Nephron (organoid): ENCODE data around the gene TMEM69.

Experiments used
- H3K27ac Mint-ChIP-seq, 3 experiments: 2 replicates each; pipeline ENCODE4 v1.8.0; 2020; ENCODE audit warnings: mixed read lengths in 3 of 3, mild to moderate bottlenecking in 2 of 3, moderate library complexity in 1 of 3
- H3K27me3 Mint-ChIP-seq: 2 replicates; pipeline ENCODE4 v1.8.0; 2021; ENCODE audit warnings: low read depth, mild to moderate bottlenecking, moderate library complexity, mixed read lengths
- H3K36me3 Mint-ChIP-seq: 2 replicates; pipeline ENCODE4 v1.8.0; 2020; ENCODE audit warnings: low read depth, mixed read lengths
- H3K4me1 Mint-ChIP-seq: 2 replicates; pipeline ENCODE4 v1.8.0; 2020; ENCODE audit warnings: mixed read lengths
- H3K4me3 Mint-ChIP-seq, 3 experiments: 2 replicates each; pipeline ENCODE4 v1.8.0; 2020; ENCODE audit warnings: mild to moderate bottlenecking in 3 of 3, mixed read lengths in 3 of 3, moderate library complexity in 2 of 3
- H3K9me3 Mint-ChIP-seq: 2 replicates; pipeline ENCODE4 v1.8.0; 2020; ENCODE audit warnings: mixed read lengths
- TF ChIP-seq, protein P1 (sequence below), 3 experiments: fragments of 200-600 bp; sonication (generic); IDR thresholded peaks; one replicate each; pipeline ENCODE4 v1.5.0; 2021; ENCODE audit warnings: antibody characterized with exemption in 3 of 3; ENCODE audit not compliant: unreplicated experiment in 3 of 3

TMEM69 gene

DNA sequence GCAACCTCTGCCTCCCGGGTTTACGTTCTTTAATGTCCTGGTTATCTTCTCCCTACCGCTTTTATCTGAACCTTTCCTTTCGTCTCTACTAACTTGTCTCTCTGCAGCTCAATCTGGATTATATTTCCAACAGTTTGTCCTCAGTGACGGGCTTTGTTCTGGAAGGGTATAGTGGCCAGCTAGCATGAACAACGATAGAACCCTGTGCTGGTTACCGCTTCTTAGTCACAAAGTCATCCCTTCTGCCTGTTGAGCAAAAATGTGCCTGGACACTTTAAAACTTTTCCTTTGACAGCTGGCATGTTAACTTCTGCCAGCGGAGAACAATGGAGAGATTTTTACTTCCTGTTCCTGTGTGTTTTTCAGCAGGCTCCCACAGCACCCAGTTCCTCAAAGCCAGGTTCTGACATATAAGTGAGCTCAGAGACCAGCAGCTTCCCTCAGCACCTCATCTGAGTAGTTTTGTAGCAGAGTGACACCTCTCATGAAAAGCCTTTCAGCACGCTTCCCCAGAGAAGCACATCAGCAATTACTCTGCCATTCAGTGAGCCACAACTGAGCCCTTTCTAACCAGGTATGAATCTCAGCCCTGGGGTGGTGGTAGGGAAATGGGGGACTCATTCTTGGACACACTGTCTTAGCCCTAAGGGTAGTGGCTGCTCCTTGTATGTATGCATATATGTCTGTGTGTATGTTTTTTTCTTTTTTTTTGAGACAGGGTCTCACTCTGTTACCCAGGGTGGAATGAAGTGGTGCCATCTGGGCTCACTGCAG lies 40.5 kb upstream of the TMEM69 start:
- Mint-ChIP-seq H3K9me3 (no peaks in the 10 kb centered on the region), H3K4me1 (no peaks in the 10 kb centered on the region), H3K36me3 (peaks cover 68% of the 10 kb centered on the region)

DNA sequence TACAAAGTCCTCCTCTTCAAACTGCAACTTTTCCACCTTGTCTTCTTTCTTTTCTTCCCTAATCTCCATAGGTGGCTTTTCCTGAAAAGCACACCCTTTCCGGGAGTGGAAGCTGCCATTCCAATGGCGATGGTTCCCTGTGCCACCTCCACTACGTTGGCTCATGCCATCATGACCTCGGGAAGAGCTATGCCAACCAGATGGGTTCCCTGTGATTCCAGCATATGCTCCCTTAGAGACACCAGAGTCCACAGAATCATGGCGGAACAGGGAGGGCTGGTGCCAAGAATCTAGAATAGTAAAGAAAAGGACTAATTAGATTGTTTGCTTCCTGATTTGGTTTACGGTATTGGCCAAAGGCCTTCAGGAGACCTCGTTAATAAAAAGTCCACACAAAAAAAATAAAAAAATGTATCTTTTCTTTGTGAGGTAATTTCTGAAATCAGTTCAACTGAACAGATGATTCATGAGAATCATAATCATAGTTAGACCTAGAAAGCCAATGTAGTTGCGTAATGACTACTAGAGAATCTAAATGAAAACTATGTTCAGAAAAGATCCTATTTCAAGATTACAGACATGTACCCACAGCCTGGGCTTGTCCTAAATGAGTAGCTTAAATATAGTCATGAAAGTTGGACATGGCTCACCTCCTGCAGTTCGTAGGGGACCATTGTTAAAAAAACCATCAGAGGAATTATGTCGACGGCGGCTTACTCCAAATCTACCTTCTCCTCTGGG lies 33.3 kb upstream of the TMEM69 start:
- Mint-ChIP-seq H3K27me3 (no peaks in the 10 kb centered on the region), H3K9me3 (no peaks in the 10 kb centered on the region), H3K27ac (no peak overlapping the region), H3K4me1 (no peaks in the 10 kb centered on the region), H3K36me3 (peaks cover 89% of the 10 kb centered on the region), H3K4me3 (no peak overlapping the region)
- TF ChIP-seq, protein P1, sequence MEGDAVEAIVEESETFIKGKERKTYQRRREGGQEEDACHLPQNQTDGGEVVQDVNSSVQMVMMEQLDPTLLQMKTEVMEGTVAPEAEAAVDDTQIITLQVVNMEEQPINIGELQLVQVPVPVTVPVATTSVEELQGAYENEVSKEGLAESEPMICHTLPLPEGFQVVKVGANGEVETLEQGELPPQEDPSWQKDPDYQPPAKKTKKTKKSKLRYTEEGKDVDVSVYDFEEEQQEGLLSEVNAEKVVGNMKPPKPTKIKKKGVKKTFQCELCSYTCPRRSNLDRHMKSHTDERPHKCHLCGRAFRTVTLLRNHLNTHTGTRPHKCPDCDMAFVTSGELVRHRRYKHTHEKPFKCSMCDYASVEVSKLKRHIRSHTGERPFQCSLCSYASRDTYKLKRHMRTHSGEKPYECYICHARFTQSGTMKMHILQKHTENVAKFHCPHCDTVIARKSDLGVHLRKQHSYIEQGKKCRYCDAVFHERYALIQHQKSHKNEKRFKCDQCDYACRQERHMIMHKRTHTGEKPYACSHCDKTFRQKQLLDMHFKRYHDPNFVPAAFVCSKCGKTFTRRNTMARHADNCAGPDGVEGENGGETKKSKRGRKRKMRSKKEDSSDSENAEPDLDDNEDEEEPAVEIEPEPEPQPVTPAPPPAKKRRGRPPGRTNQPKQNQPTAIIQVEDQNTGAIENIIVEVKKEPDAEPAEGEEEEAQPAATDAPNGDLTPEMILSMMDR (IDR thresholded peaks at IDR 0.05; ENCODE audit: unreplicated experiment in 3 of 3) = no peak

More for the DNA sequence above, 40.5 kb upstream of the TMEM69 start:
- Mint-ChIP-seq H3K4me3 (no peak overlapping the region), H3K27ac (no peak overlapping the region), H3K27me3 (no peaks in the 10 kb centered on the region)
- TF ChIP-seq, protein P1 (IDR thresholded peaks at IDR 0.05; ENCODE audit: unreplicated experiment in 3 of 3) = no peak

DNA sequence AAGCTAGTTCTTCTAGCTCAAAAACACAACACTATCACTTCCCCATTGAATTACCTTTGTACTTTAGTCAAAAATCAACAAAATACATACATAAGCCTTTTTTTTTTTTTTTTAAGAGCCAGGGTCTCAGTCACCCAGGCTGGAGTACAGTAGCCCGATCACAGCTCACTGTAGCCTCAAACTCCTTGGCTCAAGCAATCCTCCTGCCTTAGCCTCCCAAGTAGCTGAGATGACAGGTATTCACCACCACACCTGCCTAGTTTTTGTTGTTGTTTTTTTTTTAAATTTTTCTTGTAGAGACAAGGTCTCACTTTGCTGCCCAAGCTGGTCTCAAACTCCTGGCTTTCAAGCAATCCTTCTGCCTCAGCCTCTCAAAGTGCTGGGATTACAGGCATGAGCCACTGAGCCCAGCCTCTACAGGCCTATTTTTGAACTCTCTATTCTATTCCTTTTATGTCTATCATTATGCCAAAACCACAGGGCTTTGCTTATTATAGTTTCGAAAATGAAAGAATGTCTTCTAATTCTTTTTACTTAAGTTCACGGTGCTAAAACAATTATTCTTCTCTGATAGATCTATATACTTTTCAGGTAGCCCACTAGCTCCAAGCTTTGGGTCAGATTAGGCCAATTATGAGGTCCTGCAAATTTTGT lies 31.3 kb upstream of the TMEM69 start:
- H3K27ac Mint-ChIP-seq = no peak overlapping the region
- no peaks in the 10 kb centered on the region for H3K27me3 Mint-ChIP-seq
- peaks cover 83% of the 10 kb centered on the region for H3K36me3 Mint-ChIP-seq
- no peaks in the 10 kb centered on the region for H3K9me3 Mint-ChIP-seq
- TF ChIP-seq, protein P1 (IDR thresholded peaks at IDR 0.05; ENCODE audit: unreplicated experiment in 3 of 3) = no peak
- no peak overlapping the region for H3K4me3 Mint-ChIP-seq
- no peaks in the 10 kb centered on the region for H3K4me1 Mint-ChIP-seq

DNA sequence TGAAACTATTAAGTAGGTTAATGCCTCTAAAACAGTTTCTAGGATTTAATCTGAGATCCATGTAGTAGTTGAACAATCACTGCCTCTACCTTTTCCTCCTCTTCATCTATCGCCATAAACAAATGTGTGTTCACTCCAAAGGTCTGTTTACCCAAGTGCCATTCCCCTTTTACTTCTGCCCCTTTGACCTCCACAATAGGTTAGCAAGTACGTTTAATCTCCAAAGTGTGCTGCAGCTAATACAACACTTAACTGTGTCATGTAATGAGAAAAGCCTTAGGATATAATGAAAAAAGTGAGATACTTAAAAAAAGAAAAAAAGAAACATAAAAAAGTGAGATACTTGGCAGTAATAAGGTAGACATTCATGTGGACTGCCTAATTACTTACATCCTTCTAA lies 29.8 kb upstream of the TMEM69 start:
- no peaks in the 10 kb centered on the region for H3K9me3 Mint-ChIP-seq
- H3K4me1 Mint-ChIP-seq = peaks cover 2% of the 10 kb centered on the region
- TF ChIP-seq, protein P1 (IDR thresholded peaks at IDR 0.05; ENCODE audit: unreplicated experiment in 3 of 3) = no peak
- H3K27ac Mint-ChIP-seq = no peak overlapping the region
- H3K36me3 Mint-ChIP-seq = peaks cover 71% of the 10 kb centered on the region
- H3K27me3 Mint-ChIP-seq = no peaks in the 10 kb centered on the region
- H3K4me3 Mint-ChIP-seq = no peak overlapping the region

DNA sequence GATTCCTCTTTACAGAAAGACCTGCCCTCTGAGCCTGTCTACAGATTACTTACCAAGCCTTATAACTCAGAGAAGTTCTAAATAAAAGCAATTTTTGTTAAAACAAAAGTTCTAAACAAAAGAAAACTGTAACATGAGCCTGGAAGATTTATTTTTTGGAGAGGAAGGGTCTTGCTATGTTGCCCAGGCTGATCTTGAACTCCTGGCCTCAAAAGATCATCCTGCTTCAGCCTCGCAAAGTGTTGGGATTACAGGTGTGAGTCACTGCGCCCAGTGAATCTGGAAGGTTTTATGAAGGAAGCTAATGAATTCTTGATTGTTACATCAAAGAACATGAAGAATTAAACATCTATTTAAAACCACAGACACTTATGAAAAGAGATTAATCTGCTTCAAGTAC lies 28.8 kb upstream of the TMEM69 start:
- no peaks in the 10 kb centered on the region for H3K27me3 Mint-ChIP-seq
- TF ChIP-seq, protein P1 (IDR thresholded peaks at IDR 0.05; ENCODE audit: unreplicated experiment in 3 of 3) = no peak

More for the DNA sequence above, 28.8 kb upstream of the TMEM69 start:
- Mint-ChIP-seq H3K4me3 (no peak overlapping the region), H3K36me3 (peaks cover 72% of the 10 kb centered on the region), H3K9me3 (no peaks in the 10 kb centered on the region), H3K27ac (no peak overlapping the region), H3K4me1 (peaks cover 7% of the 10 kb centered on the region)
